ENCODE results near the gene ARID3A. TPM values are rescaled to one million over a fixed set of nuclear protein-coding genes. Genes with fewer than 3 reads are reported as not detected.

ARID3A gene
- total and polyA plus RNA-seq, 2 of the 13 experiments (the other 11 are each of a cell fraction or from before 2014, with no cell fraction given), result 71.3 to 77.9 TPM

DNA sequence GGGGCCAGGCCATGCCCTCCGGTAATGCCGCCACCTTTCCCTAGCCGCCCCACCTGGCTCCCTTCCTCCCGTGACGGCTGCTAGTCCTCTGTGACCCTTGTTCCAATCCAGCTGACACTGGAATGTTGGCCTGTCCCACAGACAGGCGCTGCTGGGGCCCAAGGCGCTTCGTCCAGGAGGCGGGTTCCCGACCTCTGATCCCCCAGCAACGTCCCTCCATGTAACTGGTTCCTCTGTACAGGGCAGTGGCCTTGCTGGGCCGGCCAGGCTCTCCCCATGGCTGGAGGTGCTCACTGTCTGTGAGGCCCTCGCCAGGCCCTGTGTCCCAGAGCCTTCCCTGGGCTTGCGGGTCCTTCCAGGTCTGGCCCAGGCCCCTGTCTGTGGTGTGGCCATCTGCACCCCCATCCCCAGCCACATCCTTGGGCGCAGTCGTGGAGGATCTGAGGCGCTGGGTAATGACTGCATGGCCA, 67.6 kb downstream of the ARID3A start (continued):
- TF ChIP-seq ZBED4 (CRISPR knock-in tag; IDR thresholded peaks at IDR 0.05; ENCODE audit: borderline replicate concordance), result peak; percentile 59; the same call in 1 of the 2 replicates

DNA sequence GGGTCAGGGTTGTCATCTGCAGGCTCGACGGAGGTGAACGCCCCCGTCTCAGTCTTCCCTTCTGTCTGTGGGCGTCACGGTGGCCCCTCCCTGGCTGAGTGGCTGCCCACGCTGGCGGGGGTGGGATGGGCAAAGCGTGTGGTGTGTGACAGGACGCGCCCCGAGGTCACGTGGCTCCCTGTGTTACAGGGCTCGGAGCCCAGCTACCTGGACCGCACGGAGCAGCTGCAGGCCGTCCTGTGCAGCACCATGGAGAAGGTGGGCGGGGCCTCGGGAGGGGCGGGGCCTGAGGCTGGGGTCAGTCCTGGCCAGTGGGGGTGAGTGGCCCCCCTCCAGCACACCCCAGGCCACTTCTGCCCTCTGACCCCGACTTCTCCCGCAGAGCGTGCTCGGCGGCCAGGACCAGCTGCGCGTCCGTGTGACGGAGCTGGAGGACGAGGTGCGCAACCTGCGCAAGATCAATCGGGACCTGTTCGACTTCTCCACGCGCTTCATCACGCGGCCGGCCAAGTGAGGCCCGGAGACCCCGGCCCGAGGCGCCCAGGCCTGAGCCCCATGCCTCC, 68.1 kb downstream of the ARID3A start:
- peak overlapping the region in 1 of 3 experiments; percentile 54; a peak in 2 of 6 replicates for H3K4me3 ChIP-seq (replicated peaks in 1 of 3; ENCODE audit: insufficient read depth in 1 of 3, low read depth in 2 of 3, low read length in 3 of 3)
- no TSS peak for BruUV-seq (replicated peaks)
- peak overlapping the region; percentile 86 for H3K27ac ChIP-seq (ENCODE audit: extremely low read length, insufficient read depth, low read length)
- no peaks in the 10 kb centered on the region for H3K9me3 ChIP-seq (ENCODE audit: low read length)
- WGBS (ENCODE audit: low lambda C conversion rate), result 93% methylated on average over 24 of the region's 43 CpGs
- FAIRE-seq, result no peak
- ChIA-PET CTCF (ENCODE audit: low intra/inter-chr PET ratio, low total read pairs) (no interaction called here), POLR2A (interaction anchor here (1.0 to 2.2 kb wide), 2 partner anchors 10 to 42 kb away, joined by 3 to 14 read pairs; partner anchors contain the start of gene WDR18)
- no peak overlapping the region for H2AFZ ChIP-seq (ENCODE audit: low read length)
- peaks cover 6% of the 10 kb centered on the region; the same call in 1 of the 2 replicates for H4K20me1 ChIP-seq (ENCODE audit: insufficient read depth, low read length)
- peak overlapping the region; percentile 58 for H3K4me2 ChIP-seq (ENCODE audit: low read depth, low read length)
- H3K4me1 ChIP-seq (ENCODE audit: insufficient read depth, low read length), result peaks cover 43% of the 10 kb centered on the region
- H3K9ac ChIP-seq (ENCODE audit: insufficient read depth, low read depth, low read length), result peak overlapping the region; percentile 36
- peaks cover 0 to 7% of the 10 kb centered on the region in 2 experiments; a peak in 3 of 5 replicates for H3K27me3 ChIP-seq (ENCODE audit: control insufficient read depth in 1 of 2, insufficient read depth in 2 of 2, low read length in 2 of 2)
- no peak for DNase-seq (ENCODE audit: low spot score)
- intact Hi-C loops (cut with micrococcal nuclease; ENCODE audit: unreplicated experiment) (loop anchor here (10.0 kb wide), 1 partner anchor 209 kb away; no protein-coding TSS in a partner anchor), in situ Hi-C loops (cut with HindIII; ENCODE audit: extremely low pct_ligation_motif_present, low pct_unique_long_range_greater_than_20kb) (no loop called here)
- H3K36me3 ChIP-seq (replicated peaks in 1 of 2; ENCODE audit: control insufficient read depth in 1 of 2, insufficient read depth in 2 of 2, low read length in 2 of 2), result peaks cover 10 to 18% of the 10 kb centered on the region in 2 experiments; a peak in 4 of 5 replicates
- ATAC-seq, result peak; percentile 9
- no peaks in the 10 kb centered on the region for H3K79me2 ChIP-seq (ENCODE audit: insufficient read depth, low read length)
- TF ChIP-seq ZNF230 (CRISPR knock-in tag; IDR thresholded peaks at IDR 0.05) (0 out of 2 replicates have a peak, but pooled peaks have one; percentile 17), ZBTB7A (CRISPR knock-in tag; IDR thresholded peaks at IDR 0.05) (peak; percentile 5), ZNF563 (CRISPR knock-in tag; IDR thresholded peaks at IDR 0.05) (no peak), THAP9 (CRISPR knock-in tag; IDR thresholded peaks at IDR 0.05; ENCODE audit: borderline replicate concordance) (0 out of 2 replicates have a peak, but pooled peaks have one; percentile 22), TBX2 (CRISPR knock-in tag; IDR thresholded peaks at IDR 0.05; ENCODE audit: borderline replicate concordance) (0 out of 2 replicates have a peak, but pooled peaks have one; percentile 2), AGO1 (IDR thresholded peaks at IDR 0.05; ENCODE audit: low read depth, low read length, poor library complexity, severe bottlenecking) (peak; percentile 3), NONO (IDR thresholded peaks at IDR 0.05) (no peak), NONO (CRISPR knock-in tag; conservative IDR thresholded peaks at IDR 0.05) (0 out of 2 replicates have a peak, but pooled peaks have one; percentile 75), ZNF317 (CRISPR knock-in tag; IDR thresholded peaks at IDR 0.05) (0 out of 2 replicates have a peak, but pooled peaks have one; percentile 1), NPAS2 (CRISPR knock-in tag; IDR thresholded peaks at IDR 0.05; ENCODE audit: borderline replicate concordance) (no peak)
- TF ChIP-seq, protein P1, sequence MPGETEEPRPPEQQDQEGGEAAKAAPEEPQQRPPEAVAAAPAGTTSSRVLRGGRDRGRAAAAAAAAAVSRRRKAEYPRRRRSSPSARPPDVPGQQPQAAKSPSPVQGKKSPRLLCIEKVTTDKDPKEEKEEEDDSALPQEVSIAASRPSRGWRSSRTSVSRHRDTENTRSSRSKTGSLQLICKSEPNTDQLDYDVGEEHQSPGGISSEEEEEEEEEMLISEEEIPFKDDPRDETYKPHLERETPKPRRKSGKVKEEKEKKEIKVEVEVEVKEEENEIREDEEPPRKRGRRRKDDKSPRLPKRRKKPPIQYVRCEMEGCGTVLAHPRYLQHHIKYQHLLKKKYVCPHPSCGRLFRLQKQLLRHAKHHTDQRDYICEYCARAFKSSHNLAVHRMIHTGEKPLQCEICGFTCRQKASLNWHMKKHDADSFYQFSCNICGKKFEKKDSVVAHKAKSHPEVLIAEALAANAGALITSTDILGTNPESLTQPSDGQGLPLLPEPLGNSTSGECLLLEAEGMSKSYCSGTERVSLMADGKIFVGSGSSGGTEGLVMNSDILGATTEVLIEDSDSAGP (CRISPR knock-in tag; IDR thresholded peaks at IDR 0.05; ENCODE audit: borderline replicate concordance), result peak; percentile 46; the same call in 1 of the 2 replicates

All from HepG2 (cell line).